Thoracic aorta (tissue), 2 donors: ENCODE measurements around the gene MPPED2. TPM values are rescaled to one million over a fixed set of nuclear protein-coding genes. Genes with fewer than 3 reads are reported as not detected.
A peak's percentile ranks its signal among the peaks of the same experiment; 100 is the strongest.

Experiments used
- ATAC-seq: fragments of 150-250 bp; one replicate; pipeline ENCODE4 v1.8.0; 2017; ENCODE audit warnings: low read depth; ENCODE audit not compliant: insufficient number of reproducible peaks, low FRiP score
- DNase-seq: peaks from one replicate; pipeline ENCODE4 v3.0.0-alpha.2; 2020; ENCODE audit warnings: low spot score
- H3K27ac ChIP-seq, 2 donors: fragments of 200-600 bp; sonication (generic); 1 replicate in 1 of 2; 2 replicates in 1 of 2; pipeline ENCODE4 v1.5.1; 2016; ENCODE audit warnings: mild to moderate bottlenecking in 2 of 2, moderate library complexity in 2 of 2
- H3K27me3 ChIP-seq: fragments of 200-600 bp; sonication (generic); replicated peaks from 2 replicates; pipeline ENCODE4 v1.6.0; 2016; ENCODE audit warnings: mild to moderate bottlenecking; ENCODE audit not compliant: insufficient read depth
- H3K36me3 ChIP-seq: fragments of 200-600 bp; sonication (generic); one replicate; pipeline ENCODE4 v1.5.1; 2016
- H3K4me1 ChIP-seq, 2 donors: fragments of 200-600 bp; sonication (generic); 1 replicate in 1 of 2; 2 replicates in 1 of 2; pipeline versions ENCODE4 v1.5.1 to v1.6.0; 2016; ENCODE audit warnings: low read depth in 2 of 2, mild to moderate bottlenecking in 1 of 2; ENCODE audit not compliant: control insufficient read depth in 1 of 2
- H3K4me3 ChIP-seq: fragments of 200-600 bp; sonication (generic); 2 replicates; pipeline ENCODE4 v1.5.1; 2016; ENCODE audit warnings: mild to moderate bottlenecking
- H3K9me3 ChIP-seq: fragments of 200-600 bp; sonication (generic); 2 replicates; pipeline ENCODE4 v1.5.1; 2016
- total RNA-seq, 2 donors: library from RNA; depleted of rRNA; stranded (reverse); fragments of >200 nt; gene quantifications; one replicate each; pipeline versions ENCODE4 v1.1.0 to v1.2.3, GENCODE V29; 2016
- TF ChIP-seq, protein P1 (sequence below): fragments of 200-600 bp; sonication (generic); IDR thresholded peaks from one replicate; pipeline ENCODE4 v1.5.1; 2019; ENCODE audit warnings: antibody characterized with exemption

MPPED2 gene, protein sequence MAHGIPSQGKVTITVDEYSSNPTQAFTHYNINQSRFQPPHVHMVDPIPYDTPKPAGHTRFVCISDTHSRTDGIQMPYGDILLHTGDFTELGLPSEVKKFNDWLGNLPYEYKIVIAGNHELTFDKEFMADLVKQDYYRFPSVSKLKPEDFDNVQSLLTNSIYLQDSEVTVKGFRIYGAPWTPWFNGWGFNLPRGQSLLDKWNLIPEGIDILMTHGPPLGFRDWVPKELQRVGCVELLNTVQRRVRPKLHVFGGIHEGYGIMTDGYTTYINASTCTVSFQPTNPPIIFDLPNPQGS
- 10 to 100 TPM; 16.0 to 18.8 TPM for total RNA-seq

DNA sequence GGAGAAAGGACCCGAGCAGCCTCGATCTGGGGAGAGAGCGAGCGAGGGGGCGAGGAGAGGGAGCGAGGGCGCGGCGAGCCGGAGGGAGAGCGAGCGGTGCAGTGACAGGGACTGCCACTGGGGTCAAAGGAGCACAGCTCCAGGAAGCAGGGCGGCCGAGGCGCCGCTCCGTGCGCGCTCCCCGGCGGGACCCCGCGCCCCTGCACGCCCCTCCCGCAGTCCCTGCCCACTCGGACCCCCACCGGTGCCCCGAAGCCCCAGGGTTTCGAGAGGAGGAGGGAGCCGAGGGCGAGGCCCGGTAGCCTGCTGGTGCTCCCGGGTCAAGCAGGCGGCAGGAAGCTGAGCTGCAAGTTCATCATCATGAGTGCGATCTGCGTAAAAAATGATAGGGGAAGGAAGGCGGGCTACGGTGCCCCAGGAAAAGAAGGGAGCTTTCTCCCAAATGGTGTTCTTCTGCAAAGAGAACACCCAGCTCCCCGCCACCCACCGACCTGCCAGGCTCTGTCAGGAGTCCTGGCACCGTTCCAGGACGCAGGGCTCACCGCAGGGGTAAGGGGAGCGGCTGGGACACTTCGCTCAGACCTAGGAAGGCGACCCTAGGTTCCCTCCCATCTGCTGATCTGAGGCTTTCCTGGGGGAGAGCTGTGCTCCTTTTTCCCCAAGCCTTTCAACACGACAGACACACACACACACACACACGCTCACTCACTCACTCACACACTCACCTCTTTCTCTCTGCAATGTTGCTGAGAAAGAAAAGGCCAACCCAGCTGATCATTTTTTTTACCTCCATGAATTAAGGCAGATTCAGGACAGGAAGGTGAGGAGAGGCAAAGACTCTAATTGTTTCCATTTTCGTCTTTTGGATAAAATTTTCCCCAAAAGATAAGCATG lies at the start of gene MPPED2:
Gene MPPED2, minus strand, starts transcription at position 103 of the 894 bp plus-strand sequence. CDS start 5,980 bp downstream, outside the sequence.
- Histone ChIP-seq H3K9me3 (no peaks in the 10 kb centered on the region), H3K27ac (peak within 1 kb of the TSS; percentile 94 to 96), H3K4me1 (peaks cover 2 to 29% of the 10 kb centered on the region in 2 donors), H3K36me3 (no peaks in the 10 kb centered on the region), H3K4me3 (peak within 1 kb of the TSS; percentile 97), H3K27me3 (no peaks in the 10 kb centered on the region)
- TF ChIP-seq, protein P1, sequence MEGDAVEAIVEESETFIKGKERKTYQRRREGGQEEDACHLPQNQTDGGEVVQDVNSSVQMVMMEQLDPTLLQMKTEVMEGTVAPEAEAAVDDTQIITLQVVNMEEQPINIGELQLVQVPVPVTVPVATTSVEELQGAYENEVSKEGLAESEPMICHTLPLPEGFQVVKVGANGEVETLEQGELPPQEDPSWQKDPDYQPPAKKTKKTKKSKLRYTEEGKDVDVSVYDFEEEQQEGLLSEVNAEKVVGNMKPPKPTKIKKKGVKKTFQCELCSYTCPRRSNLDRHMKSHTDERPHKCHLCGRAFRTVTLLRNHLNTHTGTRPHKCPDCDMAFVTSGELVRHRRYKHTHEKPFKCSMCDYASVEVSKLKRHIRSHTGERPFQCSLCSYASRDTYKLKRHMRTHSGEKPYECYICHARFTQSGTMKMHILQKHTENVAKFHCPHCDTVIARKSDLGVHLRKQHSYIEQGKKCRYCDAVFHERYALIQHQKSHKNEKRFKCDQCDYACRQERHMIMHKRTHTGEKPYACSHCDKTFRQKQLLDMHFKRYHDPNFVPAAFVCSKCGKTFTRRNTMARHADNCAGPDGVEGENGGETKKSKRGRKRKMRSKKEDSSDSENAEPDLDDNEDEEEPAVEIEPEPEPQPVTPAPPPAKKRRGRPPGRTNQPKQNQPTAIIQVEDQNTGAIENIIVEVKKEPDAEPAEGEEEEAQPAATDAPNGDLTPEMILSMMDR, result peak; percentile 72
- peak; percentile 58 for ATAC-seq
- DNase-seq, result no peak

DNA sequence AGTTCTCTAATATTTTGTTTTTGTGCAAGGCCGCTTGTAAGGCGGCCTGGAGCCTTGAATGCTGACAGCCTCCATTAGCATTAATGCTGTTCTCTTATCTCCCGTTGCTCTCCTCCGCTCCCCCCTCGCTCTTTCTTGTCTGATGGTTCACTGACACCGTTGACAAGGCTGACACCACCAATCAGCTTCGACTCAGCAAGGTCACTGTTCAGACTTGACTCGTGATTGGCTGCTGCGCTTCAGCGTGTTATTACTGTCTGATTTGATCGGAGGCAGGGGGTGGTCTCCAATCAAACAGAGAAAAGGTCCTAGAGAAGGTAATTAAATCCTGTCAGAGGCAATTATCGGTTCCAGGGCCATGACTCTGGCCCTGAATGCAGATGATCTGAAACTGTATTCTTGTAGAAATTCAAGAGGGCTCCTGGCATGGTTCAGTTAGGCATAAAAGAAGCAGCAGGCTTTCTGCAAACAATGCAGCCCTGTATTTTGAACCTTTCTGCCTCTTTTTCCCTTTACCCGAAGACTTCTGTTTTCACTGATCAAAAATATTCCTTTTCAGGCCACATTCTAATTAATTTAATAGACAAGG lies 49.3 kb upstream of the MPPED2 start:
- Histone ChIP-seq H3K36me3 (no peaks in the 10 kb centered on the region), H3K4me3 (peak overlapping the region; percentile 47), H3K4me1 (no peaks in the 10 kb centered on the region), H3K9me3 (no peaks in the 10 kb centered on the region), H3K27ac (no peak overlapping the region), H3K27me3 (no peaks in the 10 kb centered on the region)
- ATAC-seq (no peak), DNase-seq (no peak)
- TF ChIP-seq, protein P1, result no peak

DNA sequence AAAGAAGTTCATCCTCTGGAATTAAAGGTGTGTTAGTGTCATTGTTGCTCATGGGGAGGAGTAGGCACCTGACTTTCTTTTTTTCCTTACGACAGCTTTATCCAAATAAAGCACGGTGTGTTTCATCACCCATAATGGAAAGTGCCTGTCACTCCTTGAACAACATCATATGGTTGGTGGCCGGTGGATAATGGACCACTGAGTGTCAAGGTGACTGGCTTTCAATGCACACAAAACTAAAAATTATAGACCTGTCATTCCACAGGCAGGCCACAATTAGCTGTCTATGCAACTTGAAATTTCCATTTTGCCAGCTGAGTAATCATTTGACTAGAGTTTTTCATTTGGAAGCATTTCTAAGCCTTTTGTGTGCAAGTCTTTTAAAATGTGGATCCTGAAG lies 45.0 kb upstream of the MPPED2 start:
- ATAC-seq (no peak), DNase-seq (no peak)
- TF ChIP-seq, protein P1, result no peak
- H3K4me3 ChIP-seq, result no peak overlapping the region
- H3K27ac ChIP-seq, result no peak overlapping the region
- H3K4me1 ChIP-seq, result no peaks in the 10 kb centered on the region
- H3K36me3 ChIP-seq, result no peaks in the 10 kb centered on the region
- no peaks in the 10 kb centered on the region for H3K27me3 ChIP-seq
- H3K9me3 ChIP-seq, result no peaks in the 10 kb centered on the region

- DNase-seq, result no peak
- TF ChIP-seq, protein P1, result no peak
- H3K9me3 ChIP-seq, result no peaks in the 10 kb centered on the region
Observed at GRCh38 chr11:30619767-30620166, 33.6 kb upstream of the MPPED2 start.

DNA sequence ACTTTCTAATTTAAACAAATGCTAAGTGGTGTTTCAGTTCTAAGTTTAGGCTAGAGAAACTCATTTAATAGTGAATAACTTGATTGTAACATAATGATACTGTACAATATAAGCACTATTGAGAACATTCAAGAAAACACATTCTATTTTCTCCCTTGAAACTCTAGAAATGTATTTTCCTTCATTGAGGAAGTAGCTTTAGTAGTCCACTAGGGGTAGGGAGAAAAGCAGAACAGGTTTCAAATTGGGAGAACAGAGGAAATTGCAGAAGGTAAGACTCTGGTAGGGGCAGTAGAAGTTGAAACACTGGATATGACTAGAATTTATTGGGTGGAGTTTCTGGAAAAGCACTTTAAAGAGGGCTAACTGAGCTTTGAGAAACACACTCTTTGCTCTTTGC lies 31.6 kb upstream of the MPPED2 start:
- TF ChIP-seq, protein P1, result no peak
- no peaks in the 10 kb centered on the region for H3K4me1 ChIP-seq
- ATAC-seq (no peak), DNase-seq (no peak)
- no peaks in the 10 kb centered on the region for H3K27me3 ChIP-seq
- no peaks in the 10 kb centered on the region for H3K9me3 ChIP-seq
- no peak overlapping the region for H3K4me3 ChIP-seq
- H3K36me3 ChIP-seq, result no peaks in the 10 kb centered on the region
- H3K27ac ChIP-seq, result no peak overlapping the region

More at GRCh38 chr11:30619767-30620166, 33.6 kb upstream of the MPPED2 start:
- Histone ChIP-seq H3K4me1 (no peaks in the 10 kb centered on the region), H3K27ac (no peak overlapping the region), H3K4me3 (no peak overlapping the region), H3K27me3 (no peaks in the 10 kb centered on the region), H3K36me3 (no peaks in the 10 kb centered on the region)
- ATAC-seq, result no peak
